Activated CD4-positive, alpha-beta T cell treated with anti-CD3 and anti-CD28 coated beads for 48 hours (primary cell): ENCODE data around the gene ZNF823.
A peak's percentile ranks its signal among the peaks of the same experiment; 100 is the strongest.
"Not testable (repeated sequence)": the region's sequence is repeated elsewhere in the genome, so short reads cannot be mapped to it uniquely, and the experiment has no call there.

Experiments
- DNase-seq: peaks from one replicate; pipeline ENCODE4 v3.0.0-alpha.2; 2020

Gene ZNF823

GRCh38 chr19:11738746-11739620 is at the start of gene ZNF823:
TSS of gene ZNF823 (minus strand) at chr19:11738946. CDS start at chr19:11738819, 127 bp downstream.
- peak; percentile 99 for DNase-seq

DNA sequence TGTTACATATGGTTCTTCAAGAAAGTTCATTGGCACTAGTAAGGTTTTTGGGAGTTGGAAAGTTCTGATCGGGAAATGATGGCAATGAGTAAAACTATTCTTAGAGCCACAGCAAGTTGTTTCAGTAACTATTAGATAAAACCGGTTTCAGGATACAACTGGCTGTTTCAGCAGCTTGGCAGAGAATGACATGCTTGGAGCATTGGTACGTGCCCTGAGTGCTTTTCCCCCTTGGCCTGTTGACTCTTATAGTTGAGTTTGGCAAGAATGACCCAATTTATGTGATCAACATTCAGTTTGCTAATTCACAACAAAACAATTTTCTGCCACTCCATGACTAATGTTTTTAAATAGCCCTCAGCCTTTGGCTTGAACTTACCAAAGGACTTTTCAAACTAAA is 48.8 kb upstream of the ZNF823 start:
- no peak for DNase-seq

DNA sequence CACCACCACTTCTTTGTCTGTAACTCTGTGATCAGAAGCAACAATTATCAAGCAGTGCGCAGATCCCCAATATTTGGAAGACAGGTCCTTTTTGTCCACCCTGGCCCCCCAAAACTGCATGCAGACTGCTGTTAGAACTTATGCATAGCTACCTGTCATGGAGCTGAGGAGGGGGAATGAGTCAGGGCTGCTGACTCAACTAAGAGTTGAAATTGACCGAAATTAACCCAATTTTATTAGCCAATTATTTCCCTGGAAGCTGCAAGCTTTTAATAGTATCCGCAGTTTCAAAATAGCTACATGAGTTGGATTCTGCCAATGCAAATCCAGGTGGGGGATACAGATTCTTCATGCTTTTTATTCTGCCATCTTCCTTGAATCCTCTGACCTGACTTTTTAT is 45.6 kb upstream of the ZNF823 start:
- DNase-seq, result no peak

GRCh38 chr19:11783767-11784166 is 45.0 kb upstream of the ZNF823 start:
- DNase-seq, result no peak

- no peak for DNase-seq
Observed at GRCh38 chr19:11781295-11782057, 42.7 kb upstream of the ZNF823 start.

GRCh38 chr19:11780431-11781020 is 41.8 kb upstream of the ZNF823 start:
- DNase-seq, result no peak

- DNase-seq, result not testable (repeated sequence)
Observed at GRCh38 chr19:11776669-11777068, 37.9 kb upstream of the ZNF823 start.

- DNase-seq, result peak; percentile 9
Observed at GRCh38 chr19:11771520-11771919, 32.8 kb upstream of the ZNF823 start.

GRCh38 chr19:11769995-11770394 is 31.2 kb upstream of the ZNF823 start:
- DNase-seq, result no peak

DNA sequence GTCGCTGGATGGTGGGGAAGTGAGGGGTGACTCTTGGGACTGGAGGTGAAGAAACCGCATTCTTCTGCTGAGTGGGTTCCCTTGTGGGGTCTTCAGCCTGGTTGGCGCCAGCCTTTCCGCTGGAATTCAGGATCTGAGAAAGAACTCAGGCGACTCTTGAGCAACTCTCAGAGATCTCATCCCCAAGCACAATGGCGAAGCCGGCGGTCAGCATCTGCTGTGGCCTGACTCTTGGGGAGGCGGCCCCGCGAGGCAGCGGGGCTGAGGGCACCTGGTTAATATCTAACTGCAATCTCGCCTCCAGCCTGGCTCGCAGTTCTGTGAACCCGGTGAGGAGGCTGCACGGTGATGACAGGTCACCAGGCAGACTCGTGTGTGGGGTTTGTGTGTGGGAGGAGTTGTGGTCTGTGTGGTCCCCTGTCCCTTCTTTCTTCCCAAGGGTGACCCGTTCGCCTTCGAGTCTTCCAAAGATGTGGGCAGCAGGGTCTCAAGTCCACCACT is 28.9 kb upstream of the ZNF823 start:
- peak; percentile 40 for DNase-seq

- peak; percentile 97 for DNase-seq
Observed at GRCh38 chr19:11766597-11767591, 28.1 kb upstream of the ZNF823 start, which contains the start of gene ZNF441. TSS of gene ZNF441 (plus strand) at chr19:11767000. CDS start at chr19:11767194, 194 bp downstream.

- DNase-seq, result no peak
Observed at GRCh38 chr19:11763611-11764010, 24.9 kb upstream of the ZNF823 start.

DNA sequence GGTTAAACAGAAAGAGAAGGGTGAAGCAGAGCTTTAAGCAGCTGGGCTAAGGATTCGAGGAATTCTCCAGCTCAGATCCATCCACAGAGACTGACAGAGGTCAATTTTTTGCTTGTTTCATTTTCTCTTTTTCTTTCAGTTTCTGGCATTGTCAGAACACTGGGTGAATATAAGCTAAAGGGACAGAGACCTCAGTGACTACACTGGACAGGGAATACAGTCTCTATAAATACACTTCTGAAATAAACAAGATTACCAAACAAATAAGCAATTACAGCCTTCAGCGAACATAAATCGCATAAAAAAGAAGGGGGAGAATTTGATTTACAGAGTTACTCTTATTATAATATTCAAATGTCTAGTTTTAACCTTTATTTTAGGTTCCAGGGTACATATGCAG is 24.4 kb upstream of the ZNF823 start:
- no peak for DNase-seq

DNA sequence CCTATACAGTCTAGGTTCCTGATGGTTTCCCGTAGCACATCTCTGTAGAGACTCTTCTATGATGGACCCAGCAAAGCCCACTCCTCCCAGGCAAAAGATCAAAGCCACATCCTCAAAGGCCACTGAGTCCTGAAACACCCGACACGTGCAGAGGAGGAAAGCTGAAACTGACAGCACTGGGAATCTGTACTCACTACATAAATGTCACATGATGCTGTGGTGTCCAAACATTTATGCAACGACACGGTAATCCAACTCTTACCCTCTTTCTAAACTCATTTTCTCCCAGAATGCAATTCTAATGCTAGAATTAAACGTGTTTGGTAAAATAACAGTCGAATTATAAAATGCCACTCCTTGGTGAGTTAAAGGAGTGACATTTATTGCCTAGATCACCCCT is 21.1 kb upstream of the ZNF823 start:
- no peak for DNase-seq

DNA sequence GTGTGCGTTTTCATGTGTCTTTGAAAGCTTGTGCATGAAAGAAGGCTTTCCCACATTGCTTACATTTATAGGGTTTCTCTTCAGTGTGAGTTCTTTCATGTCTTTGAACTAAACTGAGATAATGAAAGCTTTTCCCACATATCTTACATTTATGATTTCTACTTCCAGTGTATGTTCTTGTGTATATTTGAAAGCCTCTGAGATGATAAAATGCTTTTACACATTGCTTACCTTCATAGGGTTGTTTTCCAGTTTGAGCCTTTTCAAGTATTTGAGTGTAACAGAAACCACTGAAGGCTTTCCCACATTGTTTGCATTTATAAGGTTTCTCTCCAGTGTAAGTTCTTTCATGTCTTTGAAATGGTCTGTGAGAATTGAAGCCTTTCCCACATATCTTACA is 18.2 kb upstream of the ZNF823 start:
- DNase-seq, result no peak

DNA sequence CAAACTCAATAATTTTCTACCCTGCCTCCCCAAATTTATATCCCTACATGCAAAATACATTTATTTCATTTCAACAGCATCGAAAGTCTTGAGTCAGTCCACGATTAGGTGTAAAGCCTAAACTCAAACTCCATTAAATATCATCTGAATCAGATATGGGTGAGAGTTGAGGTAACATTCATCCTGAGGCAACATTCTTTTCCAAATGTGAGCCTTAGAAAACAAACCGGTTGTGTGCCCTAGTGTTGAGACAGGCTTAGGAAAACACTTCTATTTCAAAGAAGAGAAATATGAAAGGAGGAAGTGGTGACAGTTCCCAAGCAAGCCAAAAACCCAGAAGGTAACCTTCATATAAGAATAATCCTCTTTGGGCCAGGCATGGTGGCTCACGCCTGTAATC is 15.9 kb upstream of the ZNF823 start:
- DNase-seq, result no peak

DNA sequence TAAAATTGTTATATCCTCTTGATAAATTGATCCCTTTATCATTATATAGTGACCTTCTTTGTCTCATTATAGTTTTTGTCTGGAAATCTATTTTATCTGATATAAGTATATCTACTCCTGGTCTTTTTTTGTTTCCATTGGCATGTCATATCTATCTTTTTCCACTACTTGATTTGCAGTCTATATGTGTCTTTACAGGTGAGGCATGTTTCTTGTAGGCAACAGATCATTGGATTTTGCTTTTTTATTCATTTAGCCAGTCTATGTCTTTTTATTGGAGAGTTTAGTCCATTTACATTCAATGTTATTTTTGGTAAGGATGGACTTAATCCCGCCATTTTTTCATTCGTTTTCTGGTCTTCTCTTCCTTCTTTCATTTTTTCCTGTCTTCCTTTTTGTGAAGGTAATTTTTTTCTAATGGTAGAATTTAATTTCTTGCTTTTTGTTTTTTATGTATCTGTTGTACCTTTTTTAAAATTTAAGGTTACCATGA is 13.5 kb upstream of the ZNF823 start:
- no peak for DNase-seq

DNA sequence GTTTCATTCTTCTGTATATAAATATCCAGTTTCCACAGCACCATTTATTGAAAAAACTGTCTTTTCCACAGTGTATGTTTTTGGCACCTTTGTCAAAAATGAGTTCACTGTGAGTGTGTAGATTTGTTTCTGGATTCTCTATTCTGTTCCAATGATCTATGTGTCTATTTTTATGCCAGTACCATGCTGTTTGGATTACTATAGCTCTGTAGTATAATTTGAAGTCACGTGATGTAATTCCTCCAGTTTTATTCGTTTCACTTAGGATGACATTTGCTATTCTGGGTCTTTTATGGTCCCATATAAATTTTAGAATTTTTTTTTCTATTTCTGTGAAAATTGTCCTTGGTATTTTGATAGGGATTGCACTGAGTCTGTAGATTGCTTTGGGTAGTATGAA is 11.0 kb upstream of the ZNF823 start:
- no peak for DNase-seq

DNA sequence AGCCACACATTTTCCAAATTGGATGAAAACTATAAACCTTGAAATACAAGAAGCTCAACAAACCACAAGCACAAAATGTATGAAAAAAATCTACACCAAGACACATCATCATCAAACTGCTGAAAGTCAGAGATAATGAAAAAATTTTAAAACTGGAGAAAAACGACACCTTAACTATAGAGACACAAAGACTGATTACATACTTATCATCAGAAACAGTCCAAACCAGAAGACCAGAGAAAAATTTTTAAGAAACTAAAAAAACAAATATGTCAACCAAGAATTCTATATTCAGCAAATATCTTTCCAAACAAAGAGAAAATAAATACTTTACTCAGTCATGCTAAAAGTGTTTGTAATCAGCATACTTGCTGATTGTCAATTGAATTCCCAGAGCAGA is 8.5 kb upstream of the ZNF823 start:
- no peak for DNase-seq

GRCh38 chr19:11745869-11746268 is 7.1 kb upstream of the ZNF823 start:
- DNase-seq, result no peak

- peak; percentile 47 for DNase-seq
Observed at GRCh38 chr19:11737964-11738745, 591 bp downstream of the ZNF823 start.
